ENCODE results near the gene ATG13. TPM values are rescaled to one million over a fixed set of nuclear protein-coding genes. Genes with fewer than 3 reads are reported as not detected.

ATG13 gene
- total and polyA plus RNA-seq, 12 donors = 31.0 to 177 (median 88.8) TPM

DNA sequence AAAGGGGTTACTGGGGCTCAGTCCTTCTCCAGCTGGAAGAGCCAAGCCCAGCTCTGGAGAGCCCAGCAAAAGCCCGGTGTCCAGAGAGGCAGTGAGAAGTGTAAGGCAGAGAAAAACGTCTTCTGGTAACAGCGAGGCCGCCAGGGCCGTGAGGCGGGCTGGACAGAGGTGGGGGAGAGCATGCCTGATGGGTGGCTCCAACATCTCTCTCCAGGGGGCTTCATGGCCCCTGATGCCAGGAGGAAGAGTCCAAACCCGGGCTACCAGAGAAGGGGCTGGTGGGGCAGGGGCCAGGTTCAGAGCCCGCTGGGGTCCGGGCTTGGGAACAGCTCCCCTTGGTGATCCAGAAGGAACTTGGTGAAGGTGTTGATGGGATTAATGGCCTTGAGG lies 61.4 kb downstream of the ATG13 start:
- no peak for TF ChIP-seq POLR2A (IDR thresholded peaks at IDR 0.05)
- TF ChIP-seq, protein P1, sequence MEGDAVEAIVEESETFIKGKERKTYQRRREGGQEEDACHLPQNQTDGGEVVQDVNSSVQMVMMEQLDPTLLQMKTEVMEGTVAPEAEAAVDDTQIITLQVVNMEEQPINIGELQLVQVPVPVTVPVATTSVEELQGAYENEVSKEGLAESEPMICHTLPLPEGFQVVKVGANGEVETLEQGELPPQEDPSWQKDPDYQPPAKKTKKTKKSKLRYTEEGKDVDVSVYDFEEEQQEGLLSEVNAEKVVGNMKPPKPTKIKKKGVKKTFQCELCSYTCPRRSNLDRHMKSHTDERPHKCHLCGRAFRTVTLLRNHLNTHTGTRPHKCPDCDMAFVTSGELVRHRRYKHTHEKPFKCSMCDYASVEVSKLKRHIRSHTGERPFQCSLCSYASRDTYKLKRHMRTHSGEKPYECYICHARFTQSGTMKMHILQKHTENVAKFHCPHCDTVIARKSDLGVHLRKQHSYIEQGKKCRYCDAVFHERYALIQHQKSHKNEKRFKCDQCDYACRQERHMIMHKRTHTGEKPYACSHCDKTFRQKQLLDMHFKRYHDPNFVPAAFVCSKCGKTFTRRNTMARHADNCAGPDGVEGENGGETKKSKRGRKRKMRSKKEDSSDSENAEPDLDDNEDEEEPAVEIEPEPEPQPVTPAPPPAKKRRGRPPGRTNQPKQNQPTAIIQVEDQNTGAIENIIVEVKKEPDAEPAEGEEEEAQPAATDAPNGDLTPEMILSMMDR (IDR thresholded peaks at IDR 0.05) = no peak

DNA sequence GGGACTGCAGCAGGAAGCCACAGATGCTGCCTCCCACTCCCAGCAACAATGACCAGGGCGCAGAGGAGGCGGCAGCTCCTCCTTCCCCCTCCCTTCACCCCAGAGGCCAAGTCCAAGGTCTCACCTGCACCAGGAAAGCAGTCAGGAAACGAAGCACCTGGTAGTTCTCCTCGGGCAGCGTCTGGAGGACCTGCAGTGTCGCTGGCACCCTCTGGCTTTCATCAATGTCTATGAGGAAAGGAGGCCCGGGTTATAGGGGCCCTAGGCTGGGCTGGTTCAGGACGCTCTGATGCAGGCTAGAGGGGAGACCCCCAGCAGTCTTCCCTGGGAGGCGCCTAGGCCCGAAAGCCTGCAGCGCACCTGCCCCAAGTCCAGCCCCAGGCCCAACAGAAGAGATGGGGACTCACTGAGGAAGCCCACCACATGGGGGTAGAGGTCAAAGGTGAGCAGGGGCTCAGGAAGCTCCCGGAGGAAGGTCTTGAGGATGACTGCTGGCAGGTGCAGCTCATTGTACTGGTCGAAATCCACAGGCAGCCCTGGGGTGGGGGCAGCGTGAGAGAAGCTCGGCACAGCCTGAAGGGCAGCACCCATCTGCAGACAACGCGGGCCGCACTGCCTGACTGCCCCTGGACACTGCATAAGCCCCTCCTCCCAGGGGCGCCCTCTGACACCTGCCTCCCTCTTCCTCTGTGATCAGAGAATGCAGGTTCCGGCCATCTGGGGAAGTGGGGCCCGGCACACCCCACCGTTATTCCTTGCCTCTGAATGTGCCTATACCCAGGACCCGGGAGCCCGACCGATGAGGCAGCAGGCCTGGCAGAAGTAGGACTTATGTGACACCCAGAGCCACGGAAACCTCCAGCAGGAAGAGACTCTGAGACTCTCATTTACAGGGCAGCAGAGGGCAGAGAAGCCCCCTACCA lies 62.1 kb downstream of the ATG13 start:
- DNase-seq = peak in 1 of 7 donors; percentile 12
- TF ChIP-seq, protein P1 (IDR thresholded peaks at IDR 0.05) = no peak
- no peak for TF ChIP-seq POLR2A (IDR thresholded peaks at IDR 0.05)
- intact Hi-C loops (cut with DNase I) = no loop called here
- Histone ChIP-seq H3K9me3 (replicated peaks in 1 of 3) (no peaks in the 10 kb centered on the region), H3K27me3 (no peaks in the 10 kb centered on the region), H3K27ac (no peak overlapping the region), H3K4me1 (replicated peaks in 1 of 2) (peaks cover 17 to 28% of the 10 kb centered on the region in 2 donors), H3K36me3 (replicated peaks in 1 of 2) (peaks cover 0 to 56% of the 10 kb centered on the region in 2 donors), H3K4me3 (no peak overlapping the region)
- WGBS, 4 donors = 88 to 93% (median 91%) methylated on average over 9 to 26 of the region's 26 CpGs

More for the DNA sequence above, 61.4 kb downstream of the ATG13 start:
- WGBS, 4 donors = 71 to 94% (median 90%) methylated on average over 4 to 9 of the region's 9 CpGs
- H3K4me1 ChIP-seq (replicated peaks in 1 of 2) = peaks cover 17 to 32% of the 10 kb centered on the region in 2 donors
- intact Hi-C loops (cut with DNase I) = no loop called here
- H3K27me3 ChIP-seq = no peaks in the 10 kb centered on the region
- peak overlapping the region in 1 of 5 donors; percentile 30 for H3K27ac ChIP-seq
- H3K4me3 ChIP-seq = no peak overlapping the region
- DNase-seq = no peak
- H3K36me3 ChIP-seq (replicated peaks in 1 of 2) = peaks cover 0 to 59% of the 10 kb centered on the region in 2 donors
- no peaks in the 10 kb centered on the region for H3K9me3 ChIP-seq (replicated peaks in 1 of 3)

DNA sequence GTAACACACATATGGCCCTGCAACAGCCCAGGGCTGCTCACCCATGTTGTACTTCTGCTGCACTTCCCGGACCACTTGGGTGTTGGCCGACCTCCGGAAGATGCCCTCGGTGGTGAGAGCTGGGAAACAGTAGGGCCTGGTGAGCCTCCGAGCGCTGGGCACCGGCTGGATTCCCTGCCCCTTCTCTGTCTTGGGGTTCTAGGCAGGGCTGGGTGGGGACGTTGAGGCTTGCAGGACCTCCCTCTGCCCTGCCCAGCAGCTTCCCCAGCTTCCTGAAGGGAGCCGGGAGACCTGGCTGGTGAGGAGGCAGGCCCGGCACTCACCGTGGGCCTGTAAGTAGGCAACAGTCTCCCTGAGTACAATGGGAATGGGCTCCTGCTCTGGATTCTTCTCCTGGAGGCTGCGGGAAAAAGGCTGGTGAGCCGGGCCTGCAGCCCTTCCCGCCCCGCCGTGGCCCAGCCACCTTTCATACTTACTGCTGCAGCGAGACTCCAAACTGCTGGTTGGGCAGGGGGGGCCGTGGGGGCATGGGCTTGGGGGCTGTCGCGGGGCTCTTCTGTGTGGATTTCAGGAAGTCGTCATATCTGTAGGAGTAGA lies 62.9 kb downstream of the ATG13 start:
- intact Hi-C loops (cut with DNase I) = no loop called here
- DNase-seq = no peak
- Histone ChIP-seq H3K27ac (no peak overlapping the region), H3K4me1 (replicated peaks in 1 of 2) (peaks cover 11 to 24% of the 10 kb centered on the region in 2 donors), H3K9me3 (replicated peaks in 1 of 3) (no peaks in the 10 kb centered on the region), H3K36me3 (replicated peaks in 1 of 2) (peaks cover 0 to 63% of the 10 kb centered on the region in 2 donors), H3K4me3 (no peak overlapping the region), H3K27me3 (no peaks in the 10 kb centered on the region)
- WGBS, 4 donors = 88 to 96% (median 90%) methylated on average over 5 to 21 of the region's 21 CpGs
- TF ChIP-seq POLR2A (IDR thresholded peaks at IDR 0.05) = no peak
- TF ChIP-seq, protein P1 (IDR thresholded peaks at IDR 0.05) = no peak

DNA sequence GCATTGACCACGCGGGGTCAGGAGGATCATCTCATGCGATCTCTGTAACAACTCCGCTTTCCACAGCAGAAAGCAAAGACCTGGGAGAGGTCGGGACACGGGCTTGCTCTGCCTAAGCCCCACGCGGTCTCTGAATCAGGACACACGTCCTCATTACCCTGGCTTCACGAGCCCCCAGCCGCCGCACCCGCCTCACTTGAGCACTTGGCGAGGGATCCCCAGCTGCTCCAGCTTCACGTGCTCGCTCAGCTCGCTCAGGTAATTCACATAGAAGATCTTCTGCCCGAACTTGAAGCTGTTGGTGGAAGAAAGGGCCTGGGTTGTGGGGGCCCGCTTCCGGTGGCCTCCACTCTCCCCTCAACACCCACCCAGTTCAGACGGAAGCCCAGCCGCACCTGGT lies 63.5 kb downstream of the ATG13 start:
- Histone ChIP-seq H3K27me3 (no peaks in the 10 kb centered on the region), H3K9me3 (replicated peaks in 1 of 3) (no peaks in the 10 kb centered on the region), H3K36me3 (replicated peaks in 1 of 2) (peaks cover 0 to 63% of the 10 kb centered on the region in 2 donors), H3K4me1 (replicated peaks in 1 of 2) (peaks cover 6 to 18% of the 10 kb centered on the region in 2 donors), H3K4me3 (no peak overlapping the region), H3K27ac (no peak overlapping the region)
- intact Hi-C loops (cut with DNase I) = no loop called here
- WGBS, 4 donors = 94 to 96% (median 95%) methylated on average over 19 to 22 of the region's 22 CpGs
- DNase-seq = no peak
- TF ChIP-seq, protein P1 (IDR thresholded peaks at IDR 0.05) = no peak
- TF ChIP-seq POLR2A (IDR thresholded peaks at IDR 0.05) = no peak

Data from adrenal gland (tissue), 12 donors.